H9 (cell line): Measurements from ENCODE around the gene PEMT. TPM values are rescaled to one million over a fixed set of nuclear protein-coding genes. Genes with fewer than 3 reads are reported as not detected.

ENCODE experiments used
- DNase-seq: peaks from one replicate; pipeline ENCODE4 v3.0.0-alpha.2; 2017
- H2AFZ ChIP-seq: one replicate; pipeline ENCODE4 v1.6.1; 2013; ENCODE audit warnings: mild to moderate bottlenecking, low read length, control low read depth, moderate library complexity
- H2AK5ac ChIP-seq: 2 replicates; pipeline ENCODE4 v1.6.1; 2013; ENCODE audit warnings: low read length, control low read depth, mixed read lengths; ENCODE audit not compliant: insufficient read length
- H2BK120ac ChIP-seq: one replicate; pipeline ENCODE4 v1.6.1; 2013; ENCODE audit warnings: low read depth, mild to moderate bottlenecking, low read length, control low read depth, inconsistent platforms; ENCODE audit not compliant: poor library complexity, severe bottlenecking
- H2BK12ac ChIP-seq: 2 replicates; pipeline ENCODE4 v1.6.1; 2013; ENCODE audit warnings: low read length, control low read depth, mixed read lengths, low read depth; ENCODE audit not compliant: insufficient read length
- H2BK15ac ChIP-seq: 2 replicates; pipeline ENCODE4 v1.6.1; 2013; ENCODE audit warnings: low read depth, low read length, control low read depth
- H2BK20ac ChIP-seq: one replicate; pipeline ENCODE4 v1.6.1; 2013; ENCODE audit warnings: low read depth, mild to moderate bottlenecking, low read length, control low read depth, inconsistent platforms; ENCODE audit not compliant: poor library complexity, severe bottlenecking
- H2BK5ac ChIP-seq: 2 replicates; pipeline ENCODE4 v1.6.1; 2013; ENCODE audit warnings: low read length, control low read depth, mixed read lengths; ENCODE audit not compliant: insufficient read length
- H3K14ac ChIP-seq: 2 replicates; pipeline ENCODE4 v1.6.1; 2013; ENCODE audit warnings: low read length, control low read depth; ENCODE audit not compliant: insufficient read depth
- H3K18ac ChIP-seq: 2 replicates; pipeline ENCODE4 v1.6.1; 2013; ENCODE audit warnings: low read depth, mild to moderate bottlenecking, mixed read lengths, low read length, control low read depth; ENCODE audit not compliant: insufficient read length
- H3K23ac ChIP-seq: 2 replicates; pipeline ENCODE4 v1.6.1; 2013; ENCODE audit warnings: low read length, control low read depth, mixed read lengths, low read depth; ENCODE audit not compliant: insufficient read length
- H3K23me2 ChIP-seq: 2 replicates; pipeline ENCODE4 v1.6.1; 2013; ENCODE audit warnings: low read depth, mild to moderate bottlenecking, mixed read lengths, low read length, control low read depth; ENCODE audit not compliant: insufficient read length, poor library complexity, severe bottlenecking
- H3K27ac ChIP-seq: 2 replicates; pipeline ENCODE4 v1.5.1; 2013; ENCODE audit warnings: low read length, control low read depth, mixed read lengths, low read depth; ENCODE audit not compliant: insufficient read length
- H3K27me3 ChIP-seq: 2 replicates; pipeline ENCODE4 v1.6.1; 2013; ENCODE audit warnings: low read length, control low read depth, inconsistent platforms; ENCODE audit not compliant: insufficient read depth
- H3K4ac ChIP-seq: 2 replicates; pipeline ENCODE4 v1.6.1; 2013; ENCODE audit warnings: low read depth, mild to moderate bottlenecking, control low read depth, inconsistent platforms, low read length, moderate library complexity
- H3K4me1 ChIP-seq: 2 replicates; pipeline ENCODE4 v1.6.1; 2013; ENCODE audit warnings: low read length, control low read depth, inconsistent platforms; ENCODE audit not compliant: insufficient read depth
- H3K4me2 ChIP-seq: 2 replicates; pipeline ENCODE4 v1.6.1; 2013; ENCODE audit warnings: low read length, control low read depth, mixed read lengths; ENCODE audit not compliant: insufficient read length, insufficient read depth
- H3K56ac ChIP-seq: 2 replicates; pipeline ENCODE4 v1.6.1; 2013; ENCODE audit warnings: low read depth, mild to moderate bottlenecking, mixed read lengths, low read length, control low read depth; ENCODE audit not compliant: insufficient read length
- H3K79me1 ChIP-seq: 2 replicates; pipeline ENCODE4 v1.6.1; 2013; ENCODE audit warnings: low read depth, mild to moderate bottlenecking, moderate library complexity, low read length, control low read depth, inconsistent platforms; ENCODE audit not compliant: insufficient read depth, poor library complexity, severe bottlenecking
- H3K79me2 ChIP-seq: 2 replicates; pipeline ENCODE4 v1.6.1; 2013; ENCODE audit warnings: low read length, control low read depth, inconsistent platforms; ENCODE audit not compliant: insufficient read depth
- H3K9ac ChIP-seq: 2 replicates; pipeline ENCODE4 v1.6.1; 2013; ENCODE audit warnings: low read length, control low read depth, mixed read lengths; ENCODE audit not compliant: insufficient read length; ENCODE audit errors: extremely low read depth
- H3K9me3 ChIP-seq: one replicate; pipeline ENCODE4 v1.6.1; 2013; ENCODE audit warnings: low read depth, low read length, inconsistent platforms; ENCODE audit not compliant: control insufficient read depth
- H3T11ph ChIP-seq: one replicate; pipeline ENCODE4 v1.6.1; 2013; ENCODE audit warnings: mild to moderate bottlenecking, low read length, control low read depth, inconsistent platforms
- H4K20me1 ChIP-seq: one replicate; pipeline ENCODE4 v1.6.1; 2013; ENCODE audit not compliant: control insufficient read depth, insufficient read length, insufficient read depth
- H4K5ac ChIP-seq: 2 replicates; pipeline ENCODE4 v1.6.1; 2013; ENCODE audit warnings: low read depth, mild to moderate bottlenecking, mixed read lengths, low read length, control low read depth; ENCODE audit not compliant: insufficient read length
- H4K8ac ChIP-seq: replicated peaks from 2 replicates; pipeline ENCODE4 v1.6.1; 2013; ENCODE audit warnings: low read length, control low read depth, mixed read lengths, low read depth; ENCODE audit not compliant: insufficient read length
- H4K91ac ChIP-seq: 2 replicates; pipeline ENCODE4 v1.6.1; 2013; ENCODE audit warnings: low read depth, mild to moderate bottlenecking, moderate library complexity, mixed read lengths, low read length, control low read depth; ENCODE audit not compliant: insufficient read length
- H3K27ac Mint-ChIP-seq, 3 experiments: 2 replicates in 2 of 3; 3 replicates in 1 of 3; pipeline ENCODE4 v1.8.0; 2020 to 2021; ENCODE audit warnings: mixed read lengths in 3 of 3, mild to moderate bottlenecking in 1 of 3, moderate library complexity in 1 of 3
- H3K27me3 Mint-ChIP-seq: 2 replicates; pipeline ENCODE4 v1.8.0; 2021; ENCODE audit warnings: low read depth, mild to moderate bottlenecking, moderate library complexity, mixed read lengths
- H3K36me3 Mint-ChIP-seq, 3 experiments: 2 replicates in 2 of 3; 3 replicates in 1 of 3; pipeline ENCODE4 v1.8.0; 2020 to 2021; ENCODE audit warnings: low read depth in 3 of 3, mixed read lengths in 3 of 3; ENCODE audit not compliant: insufficient read depth in 1 of 3
- H3K4me1 Mint-ChIP-seq, 2 experiments: 2 replicates each; pipeline ENCODE4 v1.8.0; 2020; ENCODE audit warnings: mixed read lengths in 2 of 2
- H3K4me3 Mint-ChIP-seq, 2 experiments: 2 replicates in 1 of 2; 3 replicates in 1 of 2; pipeline ENCODE4 v1.8.0; 2020 to 2021; ENCODE audit warnings: mild to moderate bottlenecking in 2 of 2, mixed read lengths in 2 of 2, moderate library complexity in 1 of 2
- H3K9me3 Mint-ChIP-seq, 2 experiments: 2 replicates in 1 of 2; 3 replicates in 1 of 2; pipeline ENCODE4 v1.8.0; 2020; ENCODE audit warnings: mild to moderate bottlenecking in 2 of 2, mixed read lengths in 2 of 2, moderate library complexity in 1 of 2
- CTCF ChIP-seq: fragments of 200-600 bp; sonication (generic); conservative IDR thresholded peaks from 3 replicates; pipeline ENCODE4 v1.8.0; 2021; ENCODE audit warnings: antibody characterized with exemption, mild to moderate bottlenecking
- WGBS: extraction: QIAGEN DNeasy Blood & Tissue Kit; methylation state at CpG from one replicate; pipeline ENCODE4 v1.1.7; 2013; ENCODE audit warnings: missing lambda C conversion rate, low lambda C conversion rate, mixed read lengths; ENCODE audit not compliant: insufficient read length; ENCODE audit errors: extremely low coverage; 5-methylcytosine and 5-hydroxymethylcytosine counted together
- total RNA-seq: library from RNA; stranded (reverse); gene quantifications from 2 replicates; pipeline ENCODE4 v1.2.1, GENCODE V29; 2021

The PEMT gene
- total RNA-seq, 1 experiment from 2014 or later, result 63.2 TPM

DNA sequence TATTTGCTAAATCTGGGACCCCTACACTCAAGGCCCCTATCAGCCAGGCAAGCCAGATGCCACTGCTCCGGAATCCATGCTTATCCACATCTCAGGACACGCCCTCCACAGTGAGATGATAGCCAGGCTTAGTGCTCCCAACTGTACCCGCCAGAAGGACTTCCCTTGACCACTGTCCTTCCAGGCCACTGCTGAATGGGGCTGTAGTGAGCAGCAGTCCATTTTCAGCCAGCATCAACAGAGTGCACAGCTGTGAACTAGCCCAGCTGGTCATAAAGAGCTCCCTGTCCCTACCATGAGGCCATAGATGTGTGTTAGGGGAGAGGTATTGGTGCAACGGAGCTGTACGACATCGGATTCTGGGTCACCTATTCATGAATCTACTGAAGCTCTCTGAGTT, 127.7 kb downstream of the PEMT start:
- Histone ChIP-seq H3K9ac (no peak overlapping the region), H4K20me1 (no peaks in the 10 kb centered on the region), H3K27me3 (no peaks in the 10 kb centered on the region), H4K91ac (no peak overlapping the region), H4K5ac (no peak overlapping the region), H3T11ph (no peak overlapping the region), H3K56ac (no peak overlapping the region), H3K18ac (no peak overlapping the region), H2BK20ac (no peak overlapping the region), H3K9me3 (no peaks in the 10 kb centered on the region), H3K4me2 (no peak overlapping the region), H2AFZ (no peak overlapping the region), H2BK15ac (no peak overlapping the region), H2BK5ac (no peak overlapping the region), H3K27ac (no peak overlapping the region), H3K4ac (no peak overlapping the region), H3K23me2 (no peaks in the 10 kb centered on the region), H3K14ac (no peak overlapping the region), H4K8ac (no peak overlapping the region), H3K4me1 (no peaks in the 10 kb centered on the region), H3K79me2 (no peaks in the 10 kb centered on the region), H2AK5ac (no peak overlapping the region), H3K79me1 (no peaks in the 10 kb centered on the region), H2BK120ac (no peak overlapping the region), H3K23ac (no peak overlapping the region), H2BK12ac (no peak overlapping the region)
- no peak overlapping the region; a peak in 1 of 7 replicates for H3K27ac Mint-ChIP-seq
- H3K36me3 Mint-ChIP-seq, result peaks cover 4 to 5% (median 4%) of the 10 kb centered on the region in 3 experiments; a peak in 3 of 7 replicates
- no peaks in the 10 kb centered on the region for H3K4me1 Mint-ChIP-seq
- no peak for DNase-seq
- no peak for TF ChIP-seq CTCF
- WGBS, result no CpG with 5 or more reads among the region's 6 CpGs
- H3K27me3 Mint-ChIP-seq, result peaks cover 32% of the 10 kb centered on the region
- no peak overlapping the region for H3K4me3 Mint-ChIP-seq
- H3K9me3 Mint-ChIP-seq, result peaks cover 6 to 7% of the 10 kb centered on the region in 2 experiments; a peak in 4 of 5 replicates
